ENCODE data around the gene COX6B1. TPM values are rescaled to one million over a fixed set of nuclear protein-coding genes. Genes with fewer than 3 reads are reported as not detected.

Gene COX6B1
- total and polyA plus RNA-seq, 2 of the 8 experiments (the other 6 are each of a cell fraction or from before 2014, with no cell fraction given) = 437 to 1,052 TPM

DNA sequence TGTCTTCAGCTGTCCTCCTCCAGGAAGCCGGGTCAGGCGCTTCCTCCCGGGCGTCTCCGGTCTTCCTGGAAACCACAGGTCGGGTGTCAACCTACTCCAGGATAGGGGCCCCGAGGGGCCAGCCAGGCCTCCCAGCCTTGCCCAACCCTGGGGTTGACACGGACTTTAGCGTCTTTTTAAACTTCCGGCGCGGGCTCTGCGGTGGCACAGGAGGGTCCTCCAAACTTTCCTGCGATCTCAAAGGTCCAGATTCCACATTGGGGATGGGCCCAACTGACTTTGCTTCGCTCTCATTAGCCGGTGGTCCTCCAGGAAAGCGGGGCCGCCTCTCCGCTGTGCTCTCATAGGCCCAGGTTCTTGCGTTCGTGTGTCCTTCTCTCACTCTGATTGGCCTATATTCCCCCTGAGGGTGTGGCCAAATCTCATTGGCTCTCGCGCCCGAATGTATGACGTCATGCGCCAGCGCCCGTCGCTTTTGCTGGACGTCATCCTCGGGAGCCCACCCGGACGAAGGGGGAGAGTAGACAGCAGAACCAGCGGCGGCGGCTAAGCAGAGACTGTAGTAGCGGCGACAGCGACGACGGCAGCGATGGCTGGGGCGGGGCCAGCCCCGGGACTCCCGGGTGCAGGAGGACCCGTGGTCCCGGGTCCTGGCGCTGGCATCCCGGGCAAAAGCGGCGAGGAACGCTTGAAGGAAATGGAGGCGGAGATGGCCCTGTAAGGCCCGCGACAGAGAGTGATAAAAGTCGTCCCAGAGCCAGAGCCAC is 19.4 kb upstream of the COX6B1 start, which contains the start of gene RBM42 (continued):
- peak; percentile 100 for TF ChIP-seq KDM4A (IDR thresholded peaks at IDR 0.05; ENCODE audit: low read depth, low read length, severe bottlenecking)
- peak; percentile 22 to 94; a peak in 2 of 4 replicates for TF ChIP-seq SIN3A (conservative IDR thresholded peaks at IDR 0.05 in 1 of 2, IDR thresholded peaks at IDR 0.05 in 1 of 2; ENCODE audit: low read depth in 1 of 2, low read length in 2 of 2)
- peak; percentile 87 for TF ChIP-seq CHD2 (IDR thresholded peaks at IDR 0.05; ENCODE audit: low read length)
- peak; percentile 80; the same call in 1 of the 2 replicates for TF ChIP-seq TAF1 (IDR thresholded peaks at IDR 0.05; ENCODE audit: low read depth, low read length)
- TF ChIP-seq EP300 (IDR thresholded peaks at IDR 0.05; ENCODE audit: borderline replicate concordance in 1 of 2, low read depth in 2 of 2, low read length in 2 of 2) = no peak
- no peak for TF ChIP-seq GABPA (IDR thresholded peaks at IDR 0.05; ENCODE audit: borderline replicate concordance, insufficient read depth, low read length)
- peak; percentile 72 for TF ChIP-seq RFX5 (IDR thresholded peaks at IDR 0.05; ENCODE audit: borderline replicate concordance, low read depth, low read length)
- peak; percentile 41; the same call in 1 of the 2 replicates for TF ChIP-seq E2F6 (IDR thresholded peaks at IDR 0.05)
- no peak for TF ChIP-seq SIRT6 (IDR thresholded peaks at IDR 0.05; ENCODE audit: low read length)
- TF ChIP-seq POU5F1 (IDR thresholded peaks at IDR 0.05; ENCODE audit: low read depth, low read length) = no peak
- no peak for TF ChIP-seq SP4 (IDR thresholded peaks at IDR 0.05; ENCODE audit: low read length)
- peak; percentile 44; the same call in 1 of the 2 replicates for TF ChIP-seq SP2 (IDR thresholded peaks at IDR 0.05; ENCODE audit: low read length)
- TF ChIP-seq BRCA1 (IDR thresholded peaks at IDR 0.05; ENCODE audit: low read depth, low read length) = peak; percentile 78
- TF ChIP-seq RAD21 (IDR thresholded peaks at IDR 0.05 in 1 of 2, conservative IDR thresholded peaks at IDR 0.05 in 1 of 2; ENCODE audit: low read depth in 2 of 2, low read length in 2 of 2) = 0 out of 4 replicates have a peak, but pooled peaks of 1 of the 2 experiments have one; percentile 1
- TF ChIP-seq JUND (IDR thresholded peaks at IDR 0.05; ENCODE audit: low read length) = peak; percentile 100
- peak; percentile 83 for TF ChIP-seq TBP (IDR thresholded peaks at IDR 0.05; ENCODE audit: low read depth, low read length)
- TF ChIP-seq, protein P1, sequence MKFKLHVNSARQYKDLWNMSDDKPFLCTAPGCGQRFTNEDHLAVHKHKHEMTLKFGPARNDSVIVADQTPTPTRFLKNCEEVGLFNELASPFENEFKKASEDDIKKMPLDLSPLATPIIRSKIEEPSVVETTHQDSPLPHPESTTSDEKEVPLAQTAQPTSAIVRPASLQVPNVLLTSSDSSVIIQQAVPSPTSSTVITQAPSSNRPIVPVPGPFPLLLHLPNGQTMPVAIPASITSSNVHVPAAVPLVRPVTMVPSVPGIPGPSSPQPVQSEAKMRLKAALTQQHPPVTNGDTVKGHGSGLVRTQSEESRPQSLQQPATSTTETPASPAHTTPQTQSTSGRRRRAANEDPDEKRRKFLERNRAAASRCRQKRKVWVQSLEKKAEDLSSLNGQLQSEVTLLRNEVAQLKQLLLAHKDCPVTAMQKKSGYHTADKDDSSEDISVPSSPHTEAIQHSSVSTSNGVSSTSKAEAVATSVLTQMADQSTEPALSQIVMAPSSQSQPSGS (IDR thresholded peaks at IDR 0.05; ENCODE audit: low read length) = peak; percentile 92
- TF ChIP-seq FOSL1 (IDR thresholded peaks at IDR 0.05; ENCODE audit: insufficient read depth, low read depth, low read length) = no peak
- TF ChIP-seq HDAC6 (IDR thresholded peaks at IDR 0.05; ENCODE audit: low read depth, low read length) = no peak
- peak in 1 of 2 experiments; percentile 59; a peak in 1 of 3 replicates for TF ChIP-seq POLR2A (IDR thresholded peaks at IDR 0.05; ENCODE audit: control extremely low read depth in 1 of 2, low read depth in 2 of 2, low read length in 2 of 2)
- TF ChIP-seq RBBP5 (IDR thresholded peaks at IDR 0.05; ENCODE audit: borderline replicate concordance, low read depth, low read length) = peak; percentile 58; the same call in 1 of the 2 replicates
